Middle frontal gyrus (tissue), 1 donor: ENCODE measurements around the gene ZNF221.

Experiments
- DNase-seq: peaks from one replicate; pipeline ENCODE4 v3.0.0-alpha.2; 2015; ENCODE audit warnings: low spot score; ENCODE audit errors: extremely low spot score

ZNF221 gene

GRCh38 chr19:43957891-43958290 lies 6.9 kb downstream of the ZNF221 start:
- no peak for DNase-seq

GRCh38 chr19:43960411-43960810 lies 9.4 kb downstream of the ZNF221 start:
- DNase-seq, result no peak

- DNase-seq, result no peak
Observed at GRCh38 chr19:43966079-43966694, 15.2 kb downstream of the ZNF221 start.

DNA sequence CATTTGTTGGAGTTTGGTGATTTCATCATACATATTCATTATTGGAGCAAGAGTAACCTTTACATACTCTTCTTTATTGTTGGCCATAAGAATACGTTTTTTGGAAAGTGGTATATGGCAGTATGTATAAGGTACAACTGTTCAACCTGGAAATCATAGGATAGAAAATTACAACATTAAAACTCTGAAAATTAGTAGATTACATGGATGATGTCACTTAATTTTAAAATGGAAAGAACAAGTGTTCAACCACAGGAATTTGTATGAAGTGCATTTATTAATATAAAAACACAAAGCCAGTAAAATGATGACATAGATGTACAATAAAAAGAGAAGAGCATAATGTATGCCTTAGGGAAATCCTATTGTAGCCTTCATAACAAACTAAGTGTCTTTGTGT lies 25.7 kb downstream of the ZNF221 start:
- no peak for DNase-seq

DNA sequence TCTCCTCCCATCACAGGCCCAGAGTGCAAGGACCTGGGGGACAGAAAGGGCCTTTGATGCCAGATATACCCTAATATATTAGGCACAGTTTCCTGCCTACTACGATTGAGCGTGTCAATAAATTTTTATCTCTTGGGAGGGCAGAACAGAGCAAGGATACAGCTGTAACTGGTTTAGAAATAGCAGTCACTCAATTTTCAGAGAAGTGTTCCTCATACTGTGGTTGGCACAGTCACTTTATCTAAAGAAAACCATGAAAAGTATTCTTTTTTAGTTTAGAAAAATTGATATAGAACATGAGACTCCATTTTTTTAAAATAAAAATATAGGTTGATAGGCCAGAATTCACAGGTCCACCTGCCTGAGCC lies 32.5 kb downstream of the ZNF221 start:
- DNase-seq, result no peak

- peak; percentile 93 for DNase-seq
Observed at GRCh38 chr19:43983912-43984686, 33.1 kb downstream of the ZNF221 start, which contains the start of gene ZNF155. ZNF155 (plus strand) TSS chr19:43984188; CDS start chr19:43988544, 4,356 bp downstream.

DNA sequence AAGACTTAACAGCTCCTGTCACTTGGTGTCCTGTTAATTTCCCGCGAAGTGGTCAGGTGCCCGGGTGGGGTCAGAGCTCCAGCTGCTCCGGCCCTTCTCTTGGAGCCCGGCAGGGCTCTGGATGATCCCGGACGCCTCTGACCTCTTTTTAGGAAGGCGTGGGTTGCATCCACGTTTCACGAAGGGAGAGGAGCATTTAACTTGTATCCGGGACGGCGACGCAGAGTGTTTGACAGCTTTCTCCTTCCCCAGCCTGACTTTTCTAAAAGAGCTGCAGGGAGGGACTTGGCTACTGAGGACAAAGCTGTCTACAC lies 33.6 kb downstream of the ZNF221 start:
- DNase-seq, result no peak

- DNase-seq, result no peak
Observed at GRCh38 chr19:43997631-43998290, 46.7 kb downstream of the ZNF221 start.

- DNase-seq, result no peak
Observed at GRCh38 chr19:44002212-44002565, 51.2 kb downstream of the ZNF221 start.

- DNase-seq, result peak; percentile 97
Observed at GRCh38 chr19:44002566-44003460, 51.8 kb downstream of the ZNF221 start, which contains the start of gene ZNF230. ZNF230 (plus strand) TSS chr19:44002957; CDS start chr19:44007079, 4,122 bp downstream.

DNA sequence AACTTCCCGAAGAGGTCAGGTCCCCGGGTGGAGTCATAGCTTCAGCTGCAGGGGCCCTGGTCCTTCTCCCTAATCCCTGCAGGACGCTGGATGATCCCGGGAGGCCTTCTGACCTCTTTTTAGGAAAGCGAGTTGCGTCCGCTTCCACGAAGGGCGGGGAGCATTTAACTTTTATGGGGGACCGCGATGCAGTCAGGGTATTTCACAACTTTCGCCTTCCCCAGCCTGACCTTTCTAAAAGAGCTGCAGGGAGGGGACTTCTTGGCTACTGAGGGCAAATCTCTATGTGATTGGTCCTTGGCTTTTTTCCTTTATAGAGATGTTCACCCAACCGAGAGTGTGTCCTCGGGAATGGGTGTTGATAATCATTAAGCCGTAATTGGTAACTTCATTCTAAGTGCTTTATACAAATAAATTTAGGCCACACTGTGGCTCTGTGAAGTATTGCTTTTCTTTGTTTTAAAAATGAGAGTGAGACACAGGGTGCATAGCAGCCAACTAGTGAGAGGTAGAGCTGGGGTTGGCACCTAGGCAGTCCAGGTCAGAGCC lies 52.5 kb downstream of the ZNF221 start:
- no peak for DNase-seq

DNA sequence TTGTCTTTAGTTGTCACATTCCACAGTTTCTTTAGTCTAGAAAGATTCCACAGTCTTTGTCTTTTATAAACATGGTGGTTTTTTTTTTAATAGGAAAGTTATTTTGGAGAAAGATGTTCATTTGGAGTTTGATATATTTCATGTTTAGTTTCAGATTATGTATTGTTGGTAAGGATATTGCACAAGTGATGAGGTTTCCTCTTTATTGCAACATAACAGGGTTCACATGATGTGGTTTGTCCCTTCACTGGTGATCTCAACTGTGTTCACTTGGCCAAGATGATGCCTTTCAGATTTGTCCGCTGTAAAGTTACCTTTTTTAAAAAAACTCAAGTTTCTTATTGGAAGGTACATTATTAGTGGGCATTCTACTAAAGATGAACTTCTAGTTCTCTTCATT lies 54.9 kb downstream of the ZNF221 start:
- DNase-seq, result no peak

DNA sequence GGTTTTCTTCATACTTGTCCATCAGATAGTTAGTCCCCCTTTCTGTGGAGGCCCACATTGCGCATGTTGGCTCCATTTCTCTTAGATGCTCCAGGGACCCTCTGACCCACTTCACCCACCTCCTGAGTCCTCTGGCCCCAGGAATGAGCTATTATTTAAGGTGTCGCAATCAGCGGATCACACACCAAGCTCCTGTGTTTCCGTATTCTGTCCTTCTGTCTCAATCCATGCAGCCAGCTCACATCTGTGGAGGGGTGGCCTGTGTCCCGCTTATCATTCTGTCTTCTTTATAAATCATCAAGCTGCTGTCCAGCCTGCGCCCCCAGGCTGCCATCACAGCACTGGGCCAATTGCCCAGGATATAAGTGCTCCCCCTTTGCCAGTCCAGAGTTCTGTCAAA lies 56.4 kb downstream of the ZNF221 start:
- no peak for DNase-seq

DNA sequence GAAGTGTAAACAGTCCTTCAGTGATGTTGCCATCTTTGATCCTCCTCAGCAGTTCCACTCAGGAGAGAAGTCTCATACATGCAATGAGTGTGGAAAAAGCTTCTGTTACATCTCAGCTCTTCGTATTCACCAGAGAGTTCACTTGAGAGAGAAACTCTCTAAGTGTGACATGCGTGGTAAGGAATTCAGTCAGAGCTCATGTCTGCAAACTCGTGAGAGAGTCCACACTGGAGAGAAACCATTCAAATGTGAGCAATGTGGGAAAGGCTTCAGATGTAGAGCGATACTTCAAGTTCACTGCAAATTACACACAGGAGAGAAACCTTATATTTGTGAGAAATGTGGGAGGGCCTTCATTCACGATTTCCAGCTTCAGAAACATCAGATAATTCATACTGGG lies 59.4 kb downstream of the ZNF221 start:
- no peak for DNase-seq
